HepG2 (cell line): Measurements from ENCODE around the gene ARL5B. TPM values are rescaled to one million over a fixed set of nuclear protein-coding genes. Genes with fewer than 3 reads are reported as not detected.

ENCODE experiments used
- HNRNPK ChIP-seq: fragments of 200-400 bp; formaldehyde crosslinking; IDR thresholded peaks from 2 replicates; pipeline ENCODE4 v1.6.1; 2018; ENCODE audit warnings: low read length, low read depth, moderate library complexity, mild to moderate bottlenecking; ENCODE audit not compliant: poor library complexity, severe bottlenecking
- KLF12 ChIP-seq: sonication (generic); formaldehyde crosslinking; IDR thresholded peaks from 2 replicates; pipeline ENCODE4 v1.4.0; 2020; ENCODE audit warnings: missing genetic modification reagents, borderline replicate concordance
- KLF6 ChIP-seq: IDR thresholded peaks from 2 replicates; pipeline ENCODE4 v1.8.0; 2016; ENCODE audit warnings: missing biosample characterization, missing genetic modification reagents
- MAFF ChIP-seq: IDR thresholded peaks from 2 replicates; pipeline ENCODE4 v1.6.1; 2011; ENCODE audit warnings: low read depth, low read length, improper control_type of control experiment
- SSRP1 ChIP-seq: IDR thresholded peaks from 2 replicates; pipeline ENCODE4 v1.6.1; 2016; ENCODE audit warnings: control low read depth
- TBX2 ChIP-seq: sonication (generic); formaldehyde crosslinking; IDR thresholded peaks from 2 replicates; pipeline ENCODE4 v1.5.0; 2020; ENCODE audit warnings: missing genetic modification reagents, mild to moderate bottlenecking, borderline replicate concordance
- ZFP36L1 ChIP-seq: sonication (generic); formaldehyde crosslinking; IDR thresholded peaks from 2 replicates; pipeline ENCODE4 v1.8.0; 2022; ENCODE audit warnings: mild to moderate bottlenecking, missing genetic modification reagents, moderate library complexity
- ZMAT3 ChIP-seq: sonication (generic); formaldehyde crosslinking; conservative IDR thresholded peaks from 2 replicates; pipeline ENCODE4 v1.7.0; 2021; ENCODE audit warnings: missing genetic modification reagents
- ZNF180 ChIP-seq: sonication (generic); formaldehyde crosslinking; IDR thresholded peaks from 2 replicates; pipeline ENCODE4 v1.4.0; 2020; ENCODE audit warnings: low read depth, missing genetic modification reagents, borderline replicate concordance
- ZNF225 ChIP-seq: sonication (generic); formaldehyde crosslinking; IDR thresholded peaks from 2 replicates; pipeline ENCODE4 v1.4.0; 2020; ENCODE audit warnings: mild to moderate bottlenecking, missing genetic modification reagents
- ZNF329 ChIP-seq: sonication (generic); formaldehyde crosslinking; IDR thresholded peaks from 2 replicates; pipeline ENCODE4 v1.9.0; 2021; ENCODE audit warnings: low read depth, mild to moderate bottlenecking, missing genetic modification reagents
- ZNF530 ChIP-seq: sonication (generic); formaldehyde crosslinking; IDR thresholded peaks from 2 replicates; pipeline ENCODE4 v1.5.0; 2020; ENCODE audit warnings: low read depth, mild to moderate bottlenecking, missing genetic modification reagents
- ZNF562 ChIP-seq: sonication (generic); formaldehyde crosslinking; IDR thresholded peaks from 2 replicates; pipeline ENCODE4 v1.8.0; 2022; ENCODE audit warnings: missing genetic modification reagents, borderline replicate concordance
- ZNF674 ChIP-seq: sonication (generic); formaldehyde crosslinking; IDR thresholded peaks from 2 replicates; pipeline ENCODE4 v1.5.0; 2020; ENCODE audit warnings: low read depth, mild to moderate bottlenecking, missing genetic modification reagents
- ZNF713 ChIP-seq: sonication (generic); formaldehyde crosslinking; IDR thresholded peaks from 2 replicates; pipeline ENCODE4 v1.4.0; 2020; ENCODE audit warnings: mild to moderate bottlenecking, missing genetic modification reagents
- ZNF891 ChIP-seq: sonication (generic); formaldehyde crosslinking; IDR thresholded peaks from 2 replicates; pipeline ENCODE4 v1.5.0; 2020; ENCODE audit warnings: mild to moderate bottlenecking, missing genetic modification reagents
- polyA plus RNA-seq, 8 experiments: library from polyadenylated mRNA; depleted of rRNA in 3 of 8; stranded (reverse) in 7 of 8; unstranded in 1 of 8; fragments of >200 nt; fragmentation: Illumina TruSeq in 4 of 8; extraction: Trizol in 4 of 8; gene quantifications; 2 replicates each; pipeline versions ENCODE4 v1.2.1 to v1.2.3, GENCODE V29; 2011 to 2016; ENCODE audit warnings: low read depth in 4 of 8, missing spikeins in 1 of 8, mixed read lengths in 1 of 8; ENCODE audit not compliant: insufficient read depth in 1 of 8
- total RNA-seq, 5 experiments: library from RNA; depleted of rRNA; stranded (reverse); fragments of >200 nt; fragmentation: Illumina TruSeq; extraction: Trizol; gene quantifications; 2 replicates each; pipeline ENCODE4 v1.2.3, GENCODE V29; 2016; ENCODE audit warnings: low read depth in 1 of 5
- TF ChIP-seq, protein P1 (sequence below): sonication (generic); formaldehyde crosslinking; IDR thresholded peaks from 2 replicates; pipeline ENCODE4 v1.5.0; 2020; ENCODE audit warnings: mild to moderate bottlenecking, low read depth, missing genetic modification reagents, borderline replicate concordance
- TF ChIP-seq, protein P2 (sequence below): sonication (generic); formaldehyde crosslinking; IDR thresholded peaks from 2 replicates; pipeline ENCODE4 v1.4.0; 2020; ENCODE audit warnings: missing genetic modification reagents
- TF ChIP-seq, protein P3 (sequence below): IDR thresholded peaks from 2 replicates; pipeline ENCODE4 v1.6.1; 2012; ENCODE audit warnings: low read depth, low read length, improper control_type of control experiment
- TF ChIP-seq, protein P4 (sequence below): sonication (generic); formaldehyde crosslinking; conservative IDR thresholded peaks from 2 replicates; pipeline ENCODE4 v1.8.0; 2022; ENCODE audit warnings: mild to moderate bottlenecking, moderate library complexity, missing genetic modification reagents
- TF ChIP-seq, protein P5 (sequence below): sonication (generic); formaldehyde crosslinking; IDR thresholded peaks from 2 replicates; pipeline ENCODE4 v1.8.1; 2023; ENCODE audit warnings: mild to moderate bottlenecking, missing genetic modification reagents

The ARL5B gene
- total and polyA plus RNA-seq, 2 of the 13 experiments (the other 11 are each of a cell fraction or from before 2014, with no cell fraction given) = 26.6 to 32.7 TPM

DNA sequence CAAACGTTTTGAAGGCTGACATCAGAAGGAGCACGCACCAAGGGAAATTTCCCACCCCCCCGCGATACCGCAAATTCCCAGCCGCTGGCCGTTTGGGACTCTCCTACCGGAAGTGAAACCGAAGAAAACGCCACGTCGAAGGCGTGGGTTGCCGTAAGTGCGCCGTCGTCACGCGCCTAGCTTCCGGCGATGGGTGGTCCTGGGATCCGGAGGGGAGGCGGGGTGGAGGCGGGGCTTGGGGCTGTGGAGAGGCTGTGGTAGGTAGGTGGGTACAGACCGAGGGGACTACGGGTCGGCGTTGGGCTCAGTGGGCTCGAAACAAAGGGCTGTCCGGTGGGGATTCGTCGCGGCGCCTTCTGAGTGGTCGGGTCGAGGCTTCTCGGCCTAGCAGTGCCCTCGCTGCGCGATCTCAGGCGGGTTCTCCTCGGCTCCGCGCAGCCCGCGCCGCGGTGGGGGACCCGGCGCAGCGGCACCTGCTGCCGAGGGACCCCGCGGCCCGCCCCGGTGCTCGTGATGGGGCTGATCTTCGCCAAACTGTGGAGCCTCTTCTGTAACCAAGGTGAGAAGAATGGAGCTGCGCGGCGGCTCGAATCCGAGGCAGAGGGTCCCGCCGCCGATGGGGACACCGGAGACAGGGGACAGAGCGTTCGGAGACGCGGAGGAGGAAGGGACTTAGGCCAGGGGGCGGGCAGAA, at the start of gene ARL5B (continued):
- TF ChIP-seq, protein P1, sequence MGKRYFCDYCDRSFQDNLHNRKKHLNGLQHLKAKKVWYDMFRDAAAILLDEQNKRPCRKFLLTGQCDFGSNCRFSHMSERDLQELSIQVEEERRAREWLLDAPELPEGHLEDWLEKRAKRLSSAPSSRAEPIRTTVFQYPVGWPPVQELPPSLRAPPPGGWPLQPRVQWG = no peak
- peak; percentile 79 for TF ChIP-seq KLF6
- TF ChIP-seq ZNF674 (CRISPR knock-in tag) = no peak
- peak; percentile 80; the same call in 1 of the 2 replicates for TF ChIP-seq ZNF225 (CRISPR knock-in tag)
- TF ChIP-seq ZMAT3 = peak; percentile 56
- TF ChIP-seq KLF12 (CRISPR knock-in tag) = 0 out of 2 replicates have a peak, but pooled peaks have one; percentile 39
- no peak for TF ChIP-seq ZFP36L1 (CRISPR knock-in tag)
- TF ChIP-seq ZNF530 (CRISPR knock-in tag) = no peak
- peak; percentile 80 for TF ChIP-seq TBX2 (CRISPR knock-in tag)
- no peak for TF ChIP-seq ZNF180 (CRISPR knock-in tag)
- no peak for TF ChIP-seq SSRP1 (CRISPR knock-in tag)
- TF ChIP-seq, protein P2, sequence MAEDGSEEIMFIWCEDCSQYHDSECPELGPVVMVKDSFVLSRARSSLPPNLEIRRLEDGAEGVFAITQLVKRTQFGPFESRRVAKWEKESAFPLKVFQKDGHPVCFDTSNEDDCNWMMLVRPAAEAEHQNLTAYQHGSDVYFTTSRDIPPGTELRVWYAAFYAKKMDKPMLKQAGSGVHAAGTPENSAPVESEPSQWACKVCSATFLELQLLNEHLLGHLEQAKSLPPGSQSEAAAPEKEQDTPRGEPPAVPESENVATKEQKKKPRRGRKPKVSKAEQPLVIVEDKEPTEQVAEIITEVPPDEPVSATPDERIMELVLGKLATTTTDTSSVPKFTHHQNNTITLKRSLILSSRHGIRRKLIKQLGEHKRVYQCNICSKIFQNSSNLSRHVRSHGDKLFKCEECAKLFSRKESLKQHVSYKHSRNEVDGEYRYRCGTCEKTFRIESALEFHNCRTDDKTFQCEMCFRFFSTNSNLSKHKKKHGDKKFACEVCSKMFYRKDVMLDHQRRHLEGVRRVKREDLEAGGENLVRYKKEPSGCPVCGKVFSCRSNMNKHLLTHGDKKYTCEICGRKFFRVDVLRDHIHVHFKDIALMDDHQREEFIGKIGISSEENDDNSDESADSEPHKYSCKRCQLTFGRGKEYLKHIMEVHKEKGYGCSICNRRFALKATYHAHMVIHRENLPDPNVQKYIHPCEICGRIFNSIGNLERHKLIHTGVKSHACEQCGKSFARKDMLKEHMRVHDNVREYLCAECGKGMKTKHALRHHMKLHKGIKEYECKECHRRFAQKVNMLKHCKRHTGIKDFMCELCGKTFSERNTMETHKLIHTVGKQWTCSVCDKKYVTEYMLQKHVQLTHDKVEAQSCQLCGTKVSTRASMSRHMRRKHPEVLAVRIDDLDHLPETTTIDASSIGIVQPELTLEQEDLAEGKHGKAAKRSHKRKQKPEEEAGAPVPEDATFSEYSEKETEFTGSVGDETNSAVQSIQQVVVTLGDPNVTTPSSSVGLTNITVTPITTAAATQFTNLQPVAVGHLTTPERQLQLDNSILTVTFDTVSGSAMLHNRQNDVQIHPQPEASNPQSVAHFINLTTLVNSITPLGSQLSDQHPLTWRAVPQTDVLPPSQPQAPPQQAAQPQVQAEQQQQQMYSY (CRISPR knock-in tag) = peak; percentile 57; the same call in 1 of the 2 replicates
- TF ChIP-seq, protein P3, sequence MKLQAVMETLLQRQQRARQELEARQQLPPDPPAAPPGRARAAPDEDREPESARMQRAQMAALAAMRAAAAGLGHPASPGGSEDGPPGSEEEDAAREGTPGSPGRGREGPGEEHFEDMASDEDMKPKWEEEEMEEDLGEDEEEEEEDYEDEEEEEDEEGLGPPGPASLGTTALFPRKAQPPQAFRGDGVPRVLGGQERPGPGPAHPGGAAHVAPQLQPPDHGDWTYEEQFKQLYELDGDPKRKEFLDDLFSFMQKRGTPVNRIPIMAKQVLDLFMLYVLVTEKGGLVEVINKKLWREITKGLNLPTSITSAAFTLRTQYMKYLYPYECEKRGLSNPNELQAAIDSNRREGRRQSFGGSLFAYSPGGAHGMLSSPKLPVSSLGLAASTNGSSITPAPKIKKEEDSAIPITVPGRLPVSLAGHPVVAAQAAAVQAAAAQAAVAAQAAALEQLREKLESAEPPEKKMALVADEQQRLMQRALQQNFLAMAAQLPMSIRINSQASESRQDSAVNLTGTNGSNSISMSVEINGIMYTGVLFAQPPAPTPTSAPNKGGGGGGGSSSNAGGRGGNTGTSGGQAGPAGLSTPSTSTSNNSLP = no peak
- no peak for TF ChIP-seq ZNF329 (CRISPR knock-in tag)
- 0 out of 2 replicates have a peak, but pooled peaks have one; percentile 45 for TF ChIP-seq ZNF891
- 0 out of 2 replicates have a peak, but pooled peaks have one; percentile 24 for TF ChIP-seq ZNF562
- peak; percentile 76 for TF ChIP-seq HNRNPK
- peak; percentile 7; the same call in 1 of the 2 replicates for TF ChIP-seq MAFF
- TF ChIP-seq ZNF713 (CRISPR knock-in tag) = 0 out of 2 replicates have a peak, but pooled peaks have one; percentile 61
- TF ChIP-seq, protein P4, sequence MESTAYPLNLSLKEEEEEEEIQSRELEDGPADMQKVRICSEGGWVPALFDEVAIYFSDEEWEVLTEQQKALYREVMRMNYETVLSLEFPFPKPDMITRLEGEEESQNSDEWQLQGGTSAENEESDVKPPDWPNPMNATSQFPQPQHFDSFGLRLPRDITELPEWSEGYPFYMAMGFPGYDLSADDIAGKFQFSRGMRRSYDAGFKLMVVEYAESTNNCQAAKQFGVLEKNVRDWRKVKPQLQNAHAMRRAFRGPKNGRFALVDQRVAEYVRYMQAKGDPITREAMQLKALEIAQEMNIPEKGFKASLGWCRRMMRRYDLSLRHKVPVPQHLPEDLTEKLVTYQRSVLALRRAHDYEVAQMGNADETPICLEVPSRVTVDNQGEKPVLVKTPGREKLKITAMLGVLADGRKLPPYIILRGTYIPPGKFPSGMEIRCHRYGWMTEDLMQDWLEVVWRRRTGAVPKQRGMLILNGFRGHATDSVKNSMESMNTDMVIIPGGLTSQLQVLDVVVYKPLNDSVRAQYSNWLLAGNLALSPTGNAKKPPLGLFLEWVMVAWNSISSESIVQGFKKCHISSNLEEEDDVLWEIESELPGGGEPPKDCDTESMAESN (CRISPR knock-in tag) = 0 out of 2 replicates have a peak, but pooled peaks have one; percentile 50
- TF ChIP-seq, protein P5, sequence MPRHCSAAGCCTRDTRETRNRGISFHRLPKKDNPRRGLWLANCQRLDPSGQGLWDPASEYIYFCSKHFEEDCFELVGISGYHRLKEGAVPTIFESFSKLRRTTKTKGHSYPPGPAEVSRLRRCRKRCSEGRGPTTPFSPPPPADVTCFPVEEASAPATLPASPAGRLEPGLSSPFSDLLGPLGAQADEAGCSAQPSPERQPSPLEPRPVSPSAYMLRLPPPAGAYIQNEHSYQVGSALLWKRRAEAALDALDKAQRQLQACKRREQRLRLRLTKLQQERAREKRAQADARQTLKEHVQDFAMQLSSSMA (CRISPR knock-in tag) = peak; percentile 54; the same call in 1 of the 2 replicates
